Measurements from ENCODE around the gene TIMM44. TPM values are rescaled to one million over a fixed set of nuclear protein-coding genes. Genes with fewer than 3 reads are reported as not detected.

The TIMM44 gene
- total and polyA plus RNA-seq, 2 experiments from 2014 or later = 52.0 to 92.4 TPM

DNA sequence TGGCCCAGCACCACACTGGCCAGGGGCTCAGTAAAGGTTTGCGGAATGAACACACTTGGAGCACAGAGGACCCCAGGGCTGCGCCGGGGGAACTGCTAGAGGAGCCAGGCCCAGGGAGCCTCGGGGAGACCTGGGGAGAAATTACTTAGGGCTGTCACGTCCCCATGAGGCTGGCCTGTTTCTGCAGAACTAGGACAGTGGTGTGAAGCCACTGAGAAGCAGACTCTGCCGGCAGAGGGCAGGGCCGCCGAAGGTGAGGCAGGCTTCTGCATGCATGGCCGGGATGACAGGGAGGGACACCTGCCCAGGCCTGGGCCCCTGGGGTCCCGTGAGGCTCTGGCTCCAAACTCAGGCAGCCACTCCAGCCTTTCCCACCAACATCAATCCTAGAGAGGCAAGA, 35.5 kb upstream of the TIMM44 start:
- peaks cover 40% of the 10 kb centered on the region for H3K36me3 ChIP-seq
- TF ChIP-seq, protein P1, sequence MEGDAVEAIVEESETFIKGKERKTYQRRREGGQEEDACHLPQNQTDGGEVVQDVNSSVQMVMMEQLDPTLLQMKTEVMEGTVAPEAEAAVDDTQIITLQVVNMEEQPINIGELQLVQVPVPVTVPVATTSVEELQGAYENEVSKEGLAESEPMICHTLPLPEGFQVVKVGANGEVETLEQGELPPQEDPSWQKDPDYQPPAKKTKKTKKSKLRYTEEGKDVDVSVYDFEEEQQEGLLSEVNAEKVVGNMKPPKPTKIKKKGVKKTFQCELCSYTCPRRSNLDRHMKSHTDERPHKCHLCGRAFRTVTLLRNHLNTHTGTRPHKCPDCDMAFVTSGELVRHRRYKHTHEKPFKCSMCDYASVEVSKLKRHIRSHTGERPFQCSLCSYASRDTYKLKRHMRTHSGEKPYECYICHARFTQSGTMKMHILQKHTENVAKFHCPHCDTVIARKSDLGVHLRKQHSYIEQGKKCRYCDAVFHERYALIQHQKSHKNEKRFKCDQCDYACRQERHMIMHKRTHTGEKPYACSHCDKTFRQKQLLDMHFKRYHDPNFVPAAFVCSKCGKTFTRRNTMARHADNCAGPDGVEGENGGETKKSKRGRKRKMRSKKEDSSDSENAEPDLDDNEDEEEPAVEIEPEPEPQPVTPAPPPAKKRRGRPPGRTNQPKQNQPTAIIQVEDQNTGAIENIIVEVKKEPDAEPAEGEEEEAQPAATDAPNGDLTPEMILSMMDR (IDR thresholded peaks at IDR 0.05; ENCODE audit: low read depth, low read length) = no peak
- H3K27me3 ChIP-seq = no peaks in the 10 kb centered on the region
- H3K27ac ChIP-seq = no peak overlapping the region
- H3K4me1 ChIP-seq (ENCODE audit: low read depth) = no peaks in the 10 kb centered on the region
- no peaks in the 10 kb centered on the region for H3K9me3 ChIP-seq (ENCODE audit: low read depth)
- no peak for DNase-seq (ENCODE audit: low read depth in 1 of 2, low spot score in 1 of 2)
- no peak overlapping the region for H3K4me3 ChIP-seq

DNA sequence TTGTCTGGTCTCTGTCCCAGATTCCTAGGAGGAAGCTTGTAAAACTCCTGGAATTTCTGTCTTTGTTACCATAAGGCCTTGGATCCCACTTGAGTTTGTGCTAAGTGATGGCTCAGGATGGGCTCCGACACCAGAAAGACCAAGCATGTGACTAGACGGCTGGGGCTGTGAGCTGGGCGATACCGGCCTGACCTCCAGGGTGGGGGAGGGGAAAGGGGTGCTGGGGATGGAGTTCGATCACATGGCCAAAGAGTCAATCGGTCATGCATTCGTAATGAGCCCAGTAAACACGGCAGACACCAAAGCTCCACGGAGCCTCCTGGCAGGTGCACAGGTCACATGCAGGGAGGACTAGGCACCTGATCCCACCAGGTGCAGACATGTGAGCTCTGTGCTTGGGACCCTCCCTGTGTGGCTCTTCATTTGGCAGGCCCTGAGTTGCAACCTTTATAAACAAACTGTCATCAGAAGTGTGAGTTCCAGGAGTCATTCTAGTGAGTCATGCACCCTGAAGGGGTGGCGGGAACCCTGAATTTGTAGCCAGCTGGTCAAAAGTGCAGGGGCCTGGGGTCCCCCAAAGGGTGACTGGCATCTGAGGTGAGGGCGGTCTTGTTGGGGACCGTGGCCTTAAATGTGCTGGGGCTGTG, 34.8 kb upstream of the TIMM44 start:
- no peak for DNase-seq (ENCODE audit: low read depth in 1 of 2, low spot score in 1 of 2)
- Histone ChIP-seq H3K4me1 (ENCODE audit: low read depth) (no peaks in the 10 kb centered on the region), H3K27me3 (no peaks in the 10 kb centered on the region), H3K27ac (no peak overlapping the region), H3K9me3 (ENCODE audit: low read depth) (no peaks in the 10 kb centered on the region), H3K36me3 (peaks cover 40% of the 10 kb centered on the region), H3K4me3 (no peak overlapping the region)
- TF ChIP-seq, protein P1 (IDR thresholded peaks at IDR 0.05; ENCODE audit: low read depth, low read length) = no peak

DNA sequence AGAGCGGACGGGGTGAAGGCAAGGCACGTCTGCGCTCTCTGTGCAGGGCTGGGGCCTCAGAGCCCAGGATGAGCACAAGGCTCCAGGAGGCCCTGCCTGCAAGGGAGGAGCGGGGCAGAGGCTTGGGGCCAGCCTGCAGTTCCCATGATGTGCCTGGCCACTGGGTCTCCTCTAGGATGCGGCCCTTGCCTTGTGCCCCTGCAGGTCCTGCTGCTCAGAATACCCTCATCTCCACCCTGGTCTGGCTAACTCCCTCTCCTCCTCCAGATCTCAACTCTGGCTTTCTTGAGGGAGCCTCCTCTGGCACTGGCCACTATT, 34.2 kb upstream of the TIMM44 start:
- no peaks in the 10 kb centered on the region for H3K9me3 ChIP-seq (ENCODE audit: low read depth)
- H3K27ac ChIP-seq = no peak overlapping the region
- H3K27me3 ChIP-seq = no peaks in the 10 kb centered on the region
- TF ChIP-seq, protein P1 (IDR thresholded peaks at IDR 0.05; ENCODE audit: low read depth, low read length) = no peak
- DNase-seq (ENCODE audit: low read depth in 1 of 2, low spot score in 1 of 2) = no peak
- H3K4me1 ChIP-seq (ENCODE audit: low read depth) = no peaks in the 10 kb centered on the region
- H3K36me3 ChIP-seq = peaks cover 39% of the 10 kb centered on the region
- H3K4me3 ChIP-seq = no peak overlapping the region

DNA sequence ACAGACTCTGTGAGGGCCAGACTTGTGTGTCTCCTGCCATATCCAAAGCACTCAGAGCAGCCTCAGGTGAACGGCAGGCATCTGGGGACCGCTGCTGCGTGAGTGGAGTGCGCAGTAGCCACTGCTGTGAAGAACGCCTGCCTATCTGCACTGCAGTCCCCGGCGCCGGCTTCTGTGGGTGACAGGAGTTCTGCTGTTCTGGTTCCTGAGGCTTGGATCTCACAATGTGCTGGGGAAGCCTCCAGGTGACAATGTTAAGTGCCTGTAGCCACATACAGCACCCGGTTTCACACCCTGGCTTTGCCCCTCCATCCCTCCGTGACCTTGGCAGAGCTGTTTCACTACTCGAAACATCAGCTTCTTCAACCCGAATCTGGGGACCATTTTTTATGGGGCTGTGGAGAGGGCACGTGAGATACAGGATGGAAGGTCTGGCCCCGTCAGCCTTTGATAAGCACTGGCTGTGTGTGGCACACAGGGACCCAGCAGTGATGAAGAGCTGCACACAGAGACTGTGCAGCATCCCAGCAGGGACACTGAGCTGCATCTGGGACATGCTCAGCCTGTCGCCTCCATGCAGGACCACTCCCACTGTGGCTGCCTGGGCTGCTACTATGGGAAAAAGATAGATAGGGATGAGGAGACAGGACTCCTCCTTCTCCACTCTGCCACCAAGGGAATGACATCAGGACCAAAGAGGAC, 33.7 kb upstream of the TIMM44 start:
- DNase-seq (ENCODE audit: low read depth in 1 of 2, low spot score in 1 of 2) = no peak
- no peak overlapping the region for H3K4me3 ChIP-seq
- TF ChIP-seq, protein P1 (IDR thresholded peaks at IDR 0.05; ENCODE audit: low read depth, low read length) = no peak
- no peak overlapping the region for H3K27ac ChIP-seq
- no peaks in the 10 kb centered on the region for H3K4me1 ChIP-seq (ENCODE audit: low read depth)
- no peaks in the 10 kb centered on the region for H3K27me3 ChIP-seq
- H3K9me3 ChIP-seq (ENCODE audit: low read depth) = no peaks in the 10 kb centered on the region
- H3K36me3 ChIP-seq = peaks cover 37% of the 10 kb centered on the region

DNA sequence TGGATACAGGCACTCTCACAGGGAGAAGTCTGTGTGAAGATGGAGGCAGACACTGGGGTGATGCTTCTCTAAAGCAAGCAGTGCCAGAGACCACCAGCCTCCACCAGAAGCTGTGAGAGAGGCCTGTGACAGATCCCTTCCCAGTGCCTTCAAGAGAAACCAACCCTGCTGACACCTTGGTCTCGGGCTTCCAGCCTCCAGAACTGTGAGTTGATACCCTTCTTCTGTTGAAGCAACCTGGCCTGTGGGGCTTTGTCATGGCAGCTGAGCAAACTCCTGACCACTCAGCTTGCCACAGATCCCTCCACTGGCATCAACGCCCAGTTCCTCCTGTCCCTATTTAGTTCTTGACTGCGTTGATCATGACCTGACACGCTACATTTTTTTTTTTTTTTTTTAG, 33.0 kb upstream of the TIMM44 start:
- DNase-seq (ENCODE audit: low read depth in 1 of 2, low spot score in 1 of 2) = no peak
- no peaks in the 10 kb centered on the region for H3K27me3 ChIP-seq
- no peaks in the 10 kb centered on the region for H3K4me1 ChIP-seq (ENCODE audit: low read depth)
- H3K36me3 ChIP-seq = peaks cover 42% of the 10 kb centered on the region
- TF ChIP-seq, protein P1 (IDR thresholded peaks at IDR 0.05; ENCODE audit: low read depth, low read length) = no peak
- H3K27ac ChIP-seq = no peak overlapping the region
- no peak overlapping the region for H3K4me3 ChIP-seq
- H3K9me3 ChIP-seq (ENCODE audit: low read depth) = no peaks in the 10 kb centered on the region

Data from cardiac muscle cell (in vitro differentiated cells and primary cell).